Measurements from ENCODE around the gene OR52B4. TPM values are rescaled to one million over a fixed set of nuclear protein-coding genes. Genes with fewer than 3 reads are reported as not detected.
"Not testable (repeated sequence)": the region's sequence is repeated elsewhere in the genome, so short reads cannot be mapped to it uniquely, and the experiment has no call there.

OR52B4 gene
- not detected for total RNA-seq
- long read RNA-seq = 0 reads

DNA sequence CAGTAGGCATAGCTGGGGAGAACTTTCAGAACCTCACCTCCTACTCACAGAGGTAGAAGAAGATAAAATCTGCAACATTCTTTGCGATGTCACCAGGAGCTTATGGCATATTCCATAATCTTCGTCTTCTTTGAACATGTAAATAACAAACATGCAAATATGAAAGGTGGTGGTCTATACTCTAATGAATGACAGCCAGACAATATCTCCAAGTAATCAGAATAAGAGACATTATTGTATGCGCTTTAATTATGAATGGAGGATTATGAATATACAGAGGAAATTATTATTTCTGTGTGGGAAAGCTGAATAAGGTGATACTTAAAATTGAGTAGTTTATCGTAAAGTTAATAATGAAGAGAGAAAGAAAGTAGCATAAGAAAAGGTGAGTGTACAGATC is at the start of gene OR52B4:
Gene OR52B4 (minus strand): TSS at position 101 of the 400 bp plus-strand sequence. CDS start 91 bp downstream, at position 10.
- ATAC-seq (no peak), DNase-seq (no peak)
- intact Hi-C loops (cut with micrococcal nuclease) = no loop called here

DNA sequence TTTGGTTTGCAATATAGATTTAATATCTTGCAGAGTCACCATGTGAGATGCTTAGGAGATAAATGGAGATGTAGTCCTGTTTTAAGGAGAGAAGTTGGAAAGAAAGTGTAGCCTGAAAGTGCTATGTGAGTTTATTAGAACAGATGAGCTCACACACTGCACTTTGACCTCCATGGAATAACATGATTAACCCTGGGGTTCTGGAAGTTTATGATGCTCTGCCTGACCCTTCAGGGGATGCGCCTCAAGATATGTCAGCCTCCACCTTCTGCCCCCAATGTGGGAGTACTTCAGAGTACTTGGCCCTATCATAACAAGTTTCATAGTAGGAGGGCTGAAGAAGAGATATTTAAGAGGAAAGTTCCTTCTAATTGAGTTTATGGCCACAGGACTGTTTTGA is 48.6 kb upstream of the OR52B4 start:
- DNase-seq = no peak
- intact Hi-C loops (cut with micrococcal nuclease) = no loop called here
- no peak for ATAC-seq

DNA sequence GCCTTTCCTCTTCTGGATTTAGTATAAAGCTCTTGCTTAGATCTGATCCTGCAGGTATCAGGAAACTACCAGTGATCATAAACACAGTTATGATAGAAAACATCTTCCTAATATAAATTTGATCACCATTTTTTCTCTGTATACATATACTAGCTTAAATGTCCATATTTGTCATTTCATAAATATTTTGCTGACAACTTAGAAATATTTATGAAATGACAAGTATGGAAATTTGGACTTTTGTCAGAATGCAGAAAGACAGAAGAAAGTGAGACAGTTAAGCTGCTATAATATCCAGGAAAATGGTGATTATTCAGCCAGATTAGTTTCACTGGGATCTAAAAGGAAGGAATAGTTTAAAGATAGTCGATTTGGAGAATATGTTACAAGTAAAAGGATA is 48.1 kb upstream of the OR52B4 start:
- intact Hi-C loops (cut with micrococcal nuclease) = no loop called here
- ATAC-seq (no peak), DNase-seq (no peak)

DNA sequence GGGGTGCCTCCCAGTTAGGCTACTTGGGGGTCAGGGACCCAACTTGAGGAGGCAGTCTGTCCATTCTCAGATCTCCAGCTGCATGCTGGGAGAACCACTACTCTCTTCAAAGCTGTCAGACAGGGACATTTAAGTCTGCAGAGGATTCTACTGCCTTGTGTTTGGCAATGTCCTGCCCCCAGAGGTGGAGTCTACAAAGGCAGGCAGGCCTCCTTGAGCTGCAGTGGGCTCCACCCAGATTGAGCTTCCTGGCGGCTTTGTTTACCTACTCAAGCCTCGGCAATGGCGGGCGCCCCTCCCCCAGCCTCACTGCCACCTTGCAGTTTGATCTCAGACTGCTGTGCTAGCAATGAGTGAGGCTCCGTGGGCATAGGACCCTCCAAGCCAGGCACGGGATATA is 38.0 kb upstream of the OR52B4 start:
- ATAC-seq; intact Hi-C loops (cut with micrococcal nuclease); DNase-seq: not testable (repeated sequence)

GRCh38 chr11:4393858-4394223 is 25.7 kb upstream of the OR52B4 start:
- intact Hi-C loops (cut with micrococcal nuclease) = no loop called here
- DNase-seq = no peak
- peak; percentile 27 for ATAC-seq

DNA sequence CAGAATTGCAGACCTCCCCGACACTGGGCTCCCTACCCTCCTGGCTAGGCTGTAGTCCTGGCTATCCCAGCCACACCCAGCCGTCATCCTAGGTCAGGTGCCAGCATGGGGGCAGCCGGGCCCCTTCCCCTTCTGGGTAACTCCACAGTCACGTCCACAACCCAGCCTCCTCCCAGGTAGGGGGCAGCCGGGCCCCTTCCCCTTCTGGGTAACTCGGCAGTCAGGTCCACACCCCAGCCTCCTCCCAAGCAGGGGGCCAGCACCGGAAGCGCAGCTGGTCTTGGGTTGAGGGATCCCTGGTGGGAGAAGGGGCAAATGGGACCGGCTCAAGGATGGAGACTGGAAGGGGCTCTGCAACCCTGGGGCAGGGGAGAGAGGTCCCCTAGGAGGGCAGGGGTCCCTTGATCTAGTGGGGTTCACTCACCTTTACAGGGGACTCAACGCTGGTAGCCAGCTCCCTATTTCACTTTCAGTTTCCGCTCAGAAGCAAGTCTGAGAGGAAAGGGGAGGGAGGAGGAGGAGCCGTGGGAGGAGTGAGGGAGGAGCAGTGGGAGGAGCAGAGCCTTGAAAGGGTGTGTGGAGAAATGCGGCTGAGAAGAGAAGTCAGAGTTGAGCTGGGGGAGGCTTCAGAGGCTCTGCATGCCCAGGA is 25.1 kb upstream of the OR52B4 start, which contains the start of gene TRIM21:
Gene TRIM21 (minus strand): TSS at position 494 of the 649 bp plus-strand sequence. CDS start 3,293 bp downstream, outside the sequence.
- ATAC-seq (peak; percentile 100), DNase-seq (peak; percentile 80)
- intact Hi-C loops (cut with micrococcal nuclease) = no loop called here

- intact Hi-C loops (cut with micrococcal nuclease) = no loop called here
- DNase-seq = no peak
- ATAC-seq = no peak
Measured at GRCh38 chr11:4388221-4388620, 20.0 kb upstream of the OR52B4 start.

GRCh38 chr11:4385978-4386740 is 18.0 kb upstream of the OR52B4 start:
- intact Hi-C loops (cut with micrococcal nuclease) = no loop called here
- no peak for DNase-seq
- no peak for ATAC-seq

- intact Hi-C loops (cut with micrococcal nuclease) = no loop called here
- no peak for DNase-seq
- no peak for ATAC-seq
Measured at GRCh38 chr11:4381901-4382300, 13.7 kb upstream of the OR52B4 start.

DNA sequence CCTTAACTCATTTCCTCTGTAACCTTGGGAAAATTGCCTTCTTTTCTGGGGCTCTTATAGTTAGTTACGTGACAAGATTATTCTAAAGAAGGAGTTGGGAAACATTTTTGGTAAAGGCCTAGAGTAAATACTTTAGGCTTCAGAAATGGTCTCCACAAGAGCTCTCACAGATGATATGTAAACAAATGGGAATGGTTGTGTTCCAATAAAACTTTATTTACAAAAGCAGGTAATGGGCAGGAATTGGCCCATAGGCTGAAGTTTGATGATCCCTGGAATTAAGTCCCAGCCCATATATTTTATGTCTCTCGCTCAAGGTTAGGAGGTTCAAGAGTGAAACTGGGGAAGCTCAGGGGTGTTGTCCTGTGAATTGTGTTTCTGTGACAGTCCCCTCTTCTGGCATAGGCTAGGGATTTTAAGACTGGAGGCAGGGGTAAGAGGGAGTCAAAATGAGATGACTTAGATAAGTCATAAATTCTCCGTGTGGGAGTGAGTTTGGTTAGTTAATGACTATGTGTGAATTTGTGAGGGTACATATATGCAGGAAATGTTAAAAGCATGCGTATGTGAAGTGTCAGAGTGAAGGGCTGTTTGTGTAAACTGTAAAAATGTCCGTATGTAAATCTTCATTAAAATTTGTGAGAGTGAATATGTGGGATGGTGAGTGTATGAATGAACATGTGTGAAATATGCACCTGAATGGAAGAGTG is 7.4 kb upstream of the OR52B4 start:
- intact Hi-C loops (cut with micrococcal nuclease) = no loop called here
- ATAC-seq (no peak), DNase-seq (no peak)

- ATAC-seq (no peak), DNase-seq (no peak)
- intact Hi-C loops (cut with micrococcal nuclease) = no loop called here
Measured at GRCh38 chr11:4370166-4370565, 2.0 kb upstream of the OR52B4 start.

- intact Hi-C loops (cut with micrococcal nuclease); ATAC-seq; DNase-seq: not testable (repeated sequence)
Measured at GRCh38 chr11:4348142-4348541, 20.0 kb downstream of the OR52B4 start.

GRCh38 chr11:4345366-4345765 is 22.8 kb downstream of the OR52B4 start:
- intact Hi-C loops (cut with micrococcal nuclease); ATAC-seq; DNase-seq: not testable (repeated sequence)

- intact Hi-C loops (cut with micrococcal nuclease); ATAC-seq: not testable (repeated sequence)
Measured at GRCh38 chr11:4334356-4334755, 33.8 kb downstream of the OR52B4 start.

More at GRCh38 chr11:4334356-4334755, 33.8 kb downstream of the OR52B4 start:
- DNase-seq = not testable (repeated sequence)

Other genes starting within 250 kb of the OR52B4 start
- 9.9 TPM for gene TRIM21, start 25.3 kb upstream of the OR52B4 start, total RNA-seq
- not detected for gene OR52K2, start 80.9 kb upstream of the OR52B4 start, total RNA-seq
- not detected for gene OR52K1, start 114.3 kb upstream of the OR52B4 start, total RNA-seq
- gene OR52M1, start 176.8 kb upstream of the OR52B4 start, total RNA-seq = not detected
- not detected for gene OR52I2, start 213.4 kb upstream of the OR52B4 start, total RNA-seq
- not detected for gene OR52I1, start 225.7 kb upstream of the OR52B4 start, total RNA-seq
- gene TRIM68, start 239.8 kb upstream of the OR52B4 start, total RNA-seq = 10.6 TPM

Data from left ventricle myocardium superior (tissue), 1 donor.